Right lobe of liver (tissue), 6 donors: ENCODE results near the gene KLHL35. TPM values are rescaled to one million over a fixed set of nuclear protein-coding genes. Genes with fewer than 3 reads are reported as not detected.

Source experiments
- ATAC-seq, 4 donors: fragments of 200-7000 bp; cut with Tn5 transposase; one replicate each; pipeline ENCODE4 v1.9.1; 2020; ENCODE audit warnings: mild to moderate bottlenecking in 4 of 4, moderate library complexity in 4 of 4
- DNase-seq, 3 donors: peaks; one replicate each; pipeline ENCODE4 v3.0.0-alpha.2; 2020
- H3K27ac ChIP-seq, 3 donors: fragments of 200-600 bp; one replicate each; pipeline ENCODE4 v1.8.0; 2022
- H3K27me3 ChIP-seq, 2 donors: fragments of 200-600 bp; one replicate each; pipeline ENCODE4 v1.8.0; 2022
- H3K36me3 ChIP-seq, 4 donors: fragments of 200-600 bp; sonication (generic) in 1 of 4; one replicate each; pipeline versions ENCODE4 v1.5.1 to v1.8.0; 2017 to 2022; ENCODE audit warnings: control low read depth in 1 of 4
- H3K4me1 ChIP-seq, 4 donors: fragments of 200-600 bp; sonication (generic) in 1 of 4; one replicate each; pipeline versions ENCODE4 v1.5.1 to v1.8.0; 2017 to 2022; ENCODE audit warnings: control low read depth in 1 of 4
- H3K4me3 ChIP-seq, 3 donors: fragments of 200-600 bp; one replicate each; pipeline ENCODE4 v1.8.0; 2022
- H3K9me3 ChIP-seq, 4 donors: fragments of 200-600 bp; sonication (generic) in 1 of 4; one replicate each; pipeline versions ENCODE4 v1.5.1 to v1.8.0; 2017 to 2022; ENCODE audit warnings: control low read depth in 1 of 4
- CTCF ChIP-seq, 4 donors: fragments of 200-600 bp in 3 of 4; fragments of 450-650 bp in 1 of 4; IDR thresholded peaks; one replicate each; pipeline versions ENCODE4 v1.5.1 to v1.8.0; 2016 to 2022; ENCODE audit warnings: antibody characterized with exemption in 4 of 4, mild to moderate bottlenecking in 2 of 4
- POLR2A ChIP-seq: fragments of 450-650 bp; IDR thresholded peaks from one replicate; pipeline ENCODE4 v1.6.1; 2017; ENCODE audit warnings: antibody characterized with exemption, mild to moderate bottlenecking
- WGBS: methylation state at CpG from one replicate; pipeline ENCODE4 v1.1.6; 2018; ENCODE audit warnings: low coverage, low lambda C conversion rate; ENCODE audit not compliant: insufficient coverage; ENCODE audit errors: missing lambda C conversion rate; 5-methylcytosine and 5-hydroxymethylcytosine counted together
- intact Hi-C, 2 donors: fragments of 100-400 bp; cut with DNase I; formaldehyde crosslinking; loops; one replicate each; pipeline versions ENCODE4 v1.11.2 to v1.14.1; 2022
- total RNA-seq, 6 experiments: library from RNA; depleted of rRNA in 2 of 6; stranded (reverse); fragments of >200 nt in 2 of 6; fragmentation: NEBNext Ultra II Directional in 3 of 6; extraction: Animal tissue kit (Norgen Biotek cat#: 25700) in 3 of 6; gene quantifications; one replicate each; pipeline versions ENCODE4 v1.1.0 to v1.2.4, GENCODE V29; 2016 to 2023
- donor health status: DM: no; HTN: yes; CAD: no.
- donor health status: DM: no; HTN: no; CAD: no.
- donor health status: DM: no; HTN: no; CAD: no.
- donor health status: DM: no; HTN: yes; CAD: no.
- donor health status: DM: no; HTN: yes; CAD: no.

KLHL35 gene
- total RNA-seq, 6 experiments from 2014 or later, result 0.09 TPM; not detected in 5

GRCh38 chr11:75428989-75429640 lies 3.9 kb downstream of the KLHL35 start:
- intact Hi-C loops, result no loop called here
- DNase-seq (no peak), ATAC-seq (no peak)

GRCh38 chr11:75428281-75428724 lies 4.7 kb downstream of the KLHL35 start:
- peak overlapping the region in 2 of 3 donors; percentile 3 to 35 for H3K4me3 ChIP-seq
- TF ChIP-seq POLR2A, result peak; percentile 43
- no peak for TF ChIP-seq CTCF (IDR thresholded peaks at IDR 0.05)
- ATAC-seq (peak; percentile 82 to 89 (median 88)), DNase-seq (peak; percentile 82 to 88 (median 85))
- no peaks in the 10 kb centered on the region for H3K9me3 ChIP-seq
- H3K4me1 ChIP-seq, result peaks cover 0 to 5% (median 0%) of the 10 kb centered on the region in 4 donors
- H3K27ac ChIP-seq, result no peak overlapping the region
- WGBS, result 35% methylated on average over 8 of the region's 32 CpGs
- peaks cover 0 to 6% of the 10 kb centered on the region in 2 donors for H3K27me3 ChIP-seq
- intact Hi-C loops, result no loop called here
- no peaks in the 10 kb centered on the region for H3K36me3 ChIP-seq

More at GRCh38 chr11:75428989-75429640, 3.9 kb downstream of the KLHL35 start:
- TF ChIP-seq CTCF (IDR thresholded peaks at IDR 0.05) (no peak), POLR2A (no peak)
- no peak overlapping the region for H3K4me3 ChIP-seq
- H3K27me3 ChIP-seq, result peaks cover 0 to 6% of the 10 kb centered on the region in 2 donors
- H3K4me1 ChIP-seq, result peaks cover 0 to 4% (median 0%) of the 10 kb centered on the region in 4 donors
- H3K9me3 ChIP-seq, result no peaks in the 10 kb centered on the region
- WGBS, result 66% methylated on average over 16 of the region's 16 CpGs
- H3K27ac ChIP-seq, result no peak overlapping the region
- no peaks in the 10 kb centered on the region for H3K36me3 ChIP-seq

GRCh38 chr11:75427181-75427580 lies 5.8 kb downstream of the KLHL35 start:
- no peak overlapping the region for H3K27ac ChIP-seq

GRCh38 chr11:75426720-75427086 lies 6.3 kb downstream of the KLHL35 start:
- Histone ChIP-seq H3K9me3 (no peaks in the 10 kb centered on the region), H3K27me3 (peaks cover 0 to 6% of the 10 kb centered on the region in 2 donors), H3K4me3 (no peak overlapping the region), H3K27ac (no peak overlapping the region), H3K4me1 (peaks cover 0 to 20% (median 6%) of the 10 kb centered on the region in 4 donors), H3K36me3 (no peaks in the 10 kb centered on the region)
- DNase-seq (no peak), ATAC-seq (no peak)
- no peak for TF ChIP-seq CTCF (IDR thresholded peaks at IDR 0.05)
- TF ChIP-seq POLR2A, result no peak
- WGBS, result 69% methylated on average over 4 of the region's 5 CpGs
- intact Hi-C loops, result no loop called here

More at GRCh38 chr11:75427181-75427580, 5.8 kb downstream of the KLHL35 start:
- H3K4me1 ChIP-seq, result peaks cover 0 to 16% (median 4%) of the 10 kb centered on the region in 4 donors
- DNase-seq (no peak), ATAC-seq (no peak)
- TF ChIP-seq CTCF (IDR thresholded peaks at IDR 0.05) (no peak), POLR2A (no peak)
- no peak overlapping the region for H3K4me3 ChIP-seq
- H3K9me3 ChIP-seq, result no peaks in the 10 kb centered on the region
- intact Hi-C loops, result no loop called here
- peaks cover 0 to 6% of the 10 kb centered on the region in 2 donors for H3K27me3 ChIP-seq
- H3K36me3 ChIP-seq, result no peaks in the 10 kb centered on the region
